GM19324 (cell line): ENCODE data around the gene SV2C.
"Not testable (repeated sequence)": the region's sequence is repeated elsewhere in the genome, so short reads cannot be mapped to it uniquely, and the experiment has no call there.

ENCODE experiments used
- ATAC-seq: cut with Tn5 transposase; IDR thresholded peaks from one replicate; pipeline ENCODE4 v1.9.1; 2021; ENCODE audit warnings: mild to moderate bottlenecking, moderate library complexity; ENCODE audit not compliant: unreplicated experiment, low FRiP score

Gene SV2C

DNA sequence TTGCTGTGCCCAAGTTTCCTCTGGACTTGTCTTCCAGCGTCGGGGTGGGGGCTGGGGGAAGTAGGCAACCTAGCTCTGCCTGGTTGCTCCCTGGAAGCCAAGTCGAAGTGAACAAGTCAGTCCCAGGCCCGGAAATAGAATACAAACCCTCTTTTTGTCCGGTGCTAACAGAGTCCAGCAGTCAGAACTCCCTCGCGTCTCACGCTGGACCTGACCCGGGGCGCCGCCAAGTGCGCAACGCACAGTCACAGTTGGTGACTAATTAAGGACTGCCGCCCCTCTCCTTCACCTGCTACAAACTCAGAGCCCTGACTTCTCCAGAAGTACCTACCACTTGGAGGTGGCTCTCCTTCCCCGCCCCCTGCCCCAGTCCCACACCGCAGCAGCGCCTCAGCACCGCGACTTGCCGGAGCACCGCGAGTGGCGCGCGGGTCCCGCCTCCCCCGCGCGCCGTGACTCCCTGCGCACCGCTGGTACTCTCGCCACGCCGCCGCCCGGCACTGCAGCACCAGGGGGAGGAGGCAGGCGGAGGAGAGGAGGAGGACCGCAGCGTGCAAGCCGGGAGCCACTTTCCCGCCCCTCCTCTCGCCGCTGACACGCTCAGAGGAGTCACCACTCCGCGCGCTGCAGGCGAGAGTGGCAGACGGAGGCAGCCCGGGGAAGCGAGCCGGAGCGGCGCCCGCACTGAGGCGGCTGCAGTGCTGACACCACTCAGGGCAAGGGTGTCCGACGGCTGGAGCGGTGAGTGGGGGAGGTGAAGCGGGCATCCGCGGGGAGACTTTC is at the start of gene SV2C:
SV2C (plus strand) TSS at position 612 of the 783 bp plus-strand sequence. CDS start 48,368 bp downstream, outside the sequence.
- no peak for ATAC-seq

GRCh38 chr5:76037736-76038151 is 45.4 kb upstream of the SV2C start:
- not testable (repeated sequence) for ATAC-seq

- no peak for ATAC-seq
Measured at GRCh38 chr5:76038212-76038611, 45.0 kb upstream of the SV2C start.

DNA sequence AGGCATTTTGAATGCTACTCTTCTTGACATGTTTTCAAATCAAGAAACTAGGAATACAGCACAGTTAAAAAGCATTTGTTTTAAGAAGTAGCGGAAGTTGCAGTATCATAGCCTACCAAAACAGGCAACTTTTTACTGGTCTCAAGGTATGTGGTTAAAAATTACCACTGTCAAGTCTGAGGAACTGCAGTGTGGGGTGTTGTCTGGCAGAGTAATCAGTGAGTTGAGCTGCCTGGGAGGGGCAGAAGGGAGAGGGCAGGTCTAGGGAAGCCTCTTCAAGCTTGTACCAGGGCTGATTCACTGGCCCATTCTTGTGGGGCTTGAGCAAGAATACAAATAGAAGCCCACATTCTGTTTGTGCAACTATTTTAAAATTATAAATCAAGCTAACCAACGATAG is 42.4 kb upstream of the SV2C start:
- ATAC-seq, result no peak

GRCh38 chr5:76041863-76042262 is 41.3 kb upstream of the SV2C start:
- no peak for ATAC-seq

- no peak for ATAC-seq
Measured at GRCh38 chr5:76046741-76047140, 36.4 kb upstream of the SV2C start.

- ATAC-seq, result no peak
Measured at GRCh38 chr5:76050134-76050533, 33.0 kb upstream of the SV2C start.

DNA sequence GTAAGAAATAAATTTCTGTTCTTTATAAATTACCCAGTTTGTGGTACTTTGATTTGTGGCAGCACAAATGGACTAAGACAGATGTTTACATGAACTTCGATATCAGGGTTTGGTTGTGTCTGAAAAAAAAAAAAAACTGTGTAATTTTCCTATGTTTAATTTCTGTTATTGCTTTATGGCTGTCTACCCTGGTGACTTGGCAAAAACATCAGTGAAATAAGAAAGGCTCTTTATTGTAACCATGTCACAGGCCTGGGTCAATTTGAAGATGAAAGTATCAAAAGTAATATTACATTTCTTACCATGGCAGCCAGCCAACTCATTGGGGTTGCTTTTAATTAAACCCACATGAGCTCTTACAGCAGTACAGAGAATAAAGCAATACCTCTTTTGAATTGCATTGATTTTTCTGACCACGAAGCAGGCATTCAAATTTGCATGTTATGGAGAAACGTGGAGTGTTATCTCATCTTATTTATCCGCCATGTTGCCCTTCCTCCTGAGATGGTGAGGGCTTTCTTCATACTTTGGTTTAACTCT is 20.6 kb upstream of the SV2C start:
- no peak for ATAC-seq

GRCh38 chr5:76065258-76065657 is 17.9 kb upstream of the SV2C start:
- no peak for ATAC-seq

DNA sequence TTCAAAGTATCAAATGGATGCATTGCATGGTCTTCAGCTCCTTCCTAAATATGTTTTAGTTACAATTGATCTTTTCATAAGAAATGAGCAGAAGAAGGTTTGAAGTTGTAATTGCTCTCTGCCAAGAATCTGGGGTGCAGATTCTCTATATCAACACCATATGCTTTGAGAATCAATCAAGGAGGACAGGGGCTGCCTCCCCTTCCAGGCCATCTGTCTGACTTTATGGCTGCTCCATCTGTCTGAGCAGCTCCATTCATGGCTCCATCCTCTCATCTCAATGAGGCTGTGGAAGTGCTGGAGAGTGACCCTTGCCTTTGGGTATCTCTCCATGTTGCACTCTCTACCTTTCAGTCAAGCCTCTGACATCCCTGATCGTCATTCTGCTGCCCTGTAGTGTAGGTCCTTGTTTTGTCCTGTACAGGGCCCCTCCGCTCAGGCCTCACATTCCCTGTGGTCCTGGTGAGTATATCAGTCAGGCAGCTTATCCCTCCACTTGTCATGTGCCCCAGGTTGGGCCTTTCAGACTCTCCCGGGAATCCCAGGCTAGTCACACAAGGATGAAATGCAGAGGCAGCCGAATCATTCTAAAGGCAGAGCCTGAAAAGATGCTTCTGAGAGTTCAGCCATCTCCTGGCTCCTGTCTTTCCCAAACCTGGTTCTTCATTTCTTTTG is 14.0 kb upstream of the SV2C start:
- no peak for ATAC-seq

DNA sequence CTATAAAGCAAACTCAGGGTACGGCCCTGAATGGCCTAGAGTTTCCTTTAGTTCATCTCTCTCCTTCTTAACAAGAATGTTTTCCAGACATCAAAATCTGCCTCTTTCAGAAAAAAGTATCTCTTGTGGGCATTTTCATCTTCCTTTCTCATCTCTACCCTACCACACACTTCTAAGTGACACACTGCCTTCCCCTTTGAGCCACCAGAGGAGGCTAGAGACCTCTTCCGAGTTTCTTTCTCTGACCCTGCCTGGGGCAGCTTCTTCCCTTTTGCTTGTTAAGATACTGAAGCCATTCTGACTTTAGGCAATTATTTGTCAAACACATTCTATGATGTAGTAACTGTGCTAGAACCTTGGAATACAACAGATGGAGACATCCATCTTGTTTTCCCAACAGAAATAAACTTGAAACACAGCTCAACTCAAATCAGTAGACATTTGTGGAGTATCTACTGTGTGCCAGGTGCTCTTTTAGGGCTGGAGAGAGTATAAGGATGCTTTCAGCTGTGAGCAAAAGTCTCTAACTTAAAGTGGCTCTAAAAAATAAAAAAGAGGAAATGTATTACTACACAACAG is 8.6 kb upstream of the SV2C start:
- no peak for ATAC-seq

DNA sequence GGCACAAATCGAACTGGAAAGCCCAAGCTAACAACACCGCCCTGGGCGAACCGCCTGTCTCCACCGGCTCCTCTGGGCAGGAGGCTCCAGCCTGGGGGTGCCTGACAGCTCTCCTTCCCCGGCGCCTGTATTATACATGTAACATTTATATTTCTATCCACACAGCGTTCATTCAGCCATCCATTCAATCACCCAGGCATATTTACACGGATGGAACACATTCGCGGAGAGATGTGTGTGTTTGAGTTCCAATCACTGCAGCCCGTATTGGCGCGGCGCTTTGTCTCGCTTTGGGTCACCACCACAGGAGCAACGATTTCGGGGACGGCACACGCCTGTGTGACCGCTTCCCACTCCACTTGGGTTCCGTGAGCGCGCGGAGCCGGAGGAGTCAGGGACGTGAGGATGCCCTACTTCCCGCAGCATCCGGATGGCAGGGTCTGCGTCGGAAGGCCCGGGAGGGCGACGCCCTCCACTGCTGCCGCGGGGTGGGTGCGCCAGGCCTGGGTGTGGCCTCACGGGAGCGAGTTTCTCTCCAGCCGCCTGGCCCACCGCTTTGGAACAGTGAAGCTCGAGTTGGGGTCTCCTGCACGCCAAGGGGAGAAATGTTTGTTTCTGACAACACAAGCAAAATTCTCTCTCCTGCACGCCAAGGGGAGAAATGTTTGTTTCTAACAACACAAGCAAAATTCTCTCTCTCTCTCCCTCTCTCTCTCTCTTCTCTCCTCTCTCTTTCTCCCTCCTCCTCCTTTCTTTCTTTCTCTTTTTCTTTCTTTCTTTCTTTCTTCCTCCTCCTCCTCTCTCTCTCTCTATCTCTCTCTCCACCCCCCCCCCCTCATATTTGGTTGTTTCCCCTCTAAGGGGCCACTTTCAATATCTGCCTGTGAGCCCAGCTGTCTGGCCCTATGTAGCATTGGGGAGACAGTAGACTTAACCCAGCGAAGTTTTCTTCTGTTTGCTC is 1.1 kb upstream of the SV2C start:
- no peak for ATAC-seq

GRCh38 chr5:76083555-76084495 is 642 bp downstream of the SV2C start:
- ATAC-seq, result no peak

GRCh38 chr5:76084496-76085242 is 1.5 kb downstream of the SV2C start:
- ATAC-seq, result no peak

DNA sequence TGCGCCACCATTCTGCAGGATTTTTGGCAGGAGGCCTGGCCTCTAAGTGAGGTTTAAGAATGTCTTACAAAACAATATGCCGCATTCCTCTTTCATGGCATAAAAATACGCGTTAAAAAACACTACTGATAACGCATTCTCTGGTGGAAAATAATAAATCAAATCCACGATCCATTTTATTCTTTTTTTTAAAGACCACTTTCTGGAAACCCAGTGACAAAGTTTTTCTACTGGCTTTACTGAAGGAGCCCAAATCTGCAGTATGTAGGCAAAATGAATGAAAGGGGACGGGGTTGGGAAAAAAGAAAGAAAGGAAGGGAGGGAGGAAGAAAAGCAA is 2.0 kb downstream of the SV2C start:
- ATAC-seq, result no peak

DNA sequence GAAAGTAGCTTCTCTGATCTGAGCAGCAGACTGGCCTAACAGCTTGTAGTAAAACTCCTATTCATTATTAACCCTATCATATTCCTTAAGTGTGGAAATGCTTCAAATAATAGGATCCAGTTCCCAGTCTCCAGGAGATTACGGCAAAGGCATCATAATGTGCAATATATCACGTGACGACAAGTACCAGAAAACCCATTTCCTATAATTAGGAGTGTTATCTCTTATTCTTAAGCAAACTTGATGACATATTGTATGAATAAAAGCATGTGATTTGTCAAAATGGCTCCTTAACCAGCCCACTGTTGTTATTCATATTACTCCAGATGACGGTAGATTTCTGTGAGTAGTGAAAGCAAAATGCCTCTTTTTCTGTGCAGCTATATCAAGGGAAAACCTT is 2.9 kb downstream of the SV2C start:
- ATAC-seq, result no peak

DNA sequence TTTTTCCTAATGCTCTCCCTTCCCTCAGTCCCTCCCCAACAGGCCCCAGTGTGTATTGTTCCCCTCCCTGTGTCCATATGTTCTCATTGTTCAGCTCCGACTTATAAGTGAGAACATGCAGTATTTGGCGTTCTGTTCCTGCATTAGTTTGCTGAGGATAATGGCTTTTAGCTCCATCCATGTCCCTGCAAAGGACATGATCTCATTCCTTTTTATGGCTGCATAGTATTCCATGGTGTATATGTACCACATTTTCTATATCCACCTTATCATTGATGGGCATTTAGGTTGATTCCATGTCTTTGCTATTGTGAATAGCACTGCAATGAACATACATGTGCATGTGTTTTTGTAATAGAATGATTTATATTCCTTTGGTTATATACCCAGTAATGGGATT is 6.0 kb downstream of the SV2C start:
- ATAC-seq, result not testable (repeated sequence)

GRCh38 chr5:76091351-76091750 is 8.2 kb downstream of the SV2C start:
- no peak for ATAC-seq

GRCh38 chr5:76099286-76099702 is 16.1 kb downstream of the SV2C start:
- no peak for ATAC-seq
